Neural progenitor cell (in vitro differentiated cells): ENCODE results near the gene TEAD3. TPM values are rescaled to one million over a fixed set of nuclear protein-coding genes. Genes with fewer than 3 reads are reported as not detected.
"Not testable (repeated sequence)": the region's sequence is repeated elsewhere in the genome, so short reads cannot be mapped to it uniquely, and the experiment has no call there.

ENCODE experiments used
- DNase-seq: peaks from one replicate; pipeline ENCODE4 v3.0.0-alpha.2; 2016; ENCODE audit warnings: low spot score
- H2AFZ ChIP-seq: fragments of 200-600 bp; sonication (generic); replicated peaks from 2 replicates; pipeline ENCODE4 v1.6.1; 2016; ENCODE audit warnings: antibody characterized with exemption
- H3F3A ChIP-seq: fragments of 200-600 bp; sonication (generic); 2 replicates; pipeline ENCODE4 v1.6.1; 2016; ENCODE audit warnings: antibody characterized with exemption, low read depth
- H3K27ac ChIP-seq: fragments of 200-600 bp; sonication (generic); 2 replicates; pipeline ENCODE4 v1.5.1; 2016; ENCODE audit warnings: mild to moderate bottlenecking
- H3K27me3 ChIP-seq: fragments of 200-600 bp; sonication (generic); 2 replicates; pipeline ENCODE4 v1.6.1; 2016; ENCODE audit warnings: mild to moderate bottlenecking, moderate library complexity
- H3K36me3 ChIP-seq: fragments of 200-600 bp; sonication (generic); 2 replicates; pipeline ENCODE4 v1.5.1; 2016
- H3K4me1 ChIP-seq: fragments of 200-600 bp; sonication (generic); 2 replicates; pipeline ENCODE4 v1.6.1; 2016; ENCODE audit warnings: mixed run types
- H3K4me2 ChIP-seq: fragments of 200-600 bp; sonication (generic); 2 replicates; pipeline ENCODE4 v1.6.1; 2016
- H3K4me3 ChIP-seq: fragments of 200-600 bp; sonication (generic); 2 replicates; pipeline ENCODE4 v1.5.1; 2016
- H3K79me2 ChIP-seq: fragments of 200-600 bp; sonication (generic); 2 replicates; pipeline ENCODE4 v1.6.1; 2016; ENCODE audit warnings: low read depth
- H3K9ac ChIP-seq: fragments of 200-600 bp; sonication (generic); 2 replicates; pipeline ENCODE4 v1.6.1; 2016
- H3K9me3 ChIP-seq: fragments of 200-600 bp; sonication (generic); 2 replicates; pipeline ENCODE4 v1.5.1; 2016; ENCODE audit warnings: low read depth
- H4K20me1 ChIP-seq: fragments of 200-600 bp; sonication (generic); 2 replicates; pipeline ENCODE4 v1.6.1; 2016; ENCODE audit warnings: low read depth
- H3K27ac Mint-ChIP-seq: 3 replicates; pipeline ENCODE4 v1.8.0; 2021; ENCODE audit warnings: mixed read lengths
- H3K27me3 Mint-ChIP-seq: 2 replicates; pipeline ENCODE4 v1.8.0; 2022; ENCODE audit warnings: low read depth, mild to moderate bottlenecking, inconsistent platforms, moderate library complexity, mixed read lengths; ENCODE audit not compliant: insufficient read depth
- H3K36me3 Mint-ChIP-seq: 3 replicates; pipeline ENCODE4 v1.8.0; 2021; ENCODE audit warnings: mixed read lengths
- H3K4me1 Mint-ChIP-seq: 3 replicates; pipeline ENCODE4 v1.8.0; 2021; ENCODE audit warnings: mixed read lengths
- H3K4me3 Mint-ChIP-seq: 3 replicates; pipeline ENCODE4 v1.8.0; 2021; ENCODE audit warnings: mild to moderate bottlenecking, moderate library complexity, mixed read lengths
- H3K9me3 Mint-ChIP-seq: 3 replicates; pipeline ENCODE4 v1.8.0; 2020; ENCODE audit warnings: mixed read lengths
- EZH2 ChIP-seq: fragments of 200-600 bp; sonication (generic); IDR thresholded peaks from 2 replicates; pipeline ENCODE4 v1.6.1; 2017; ENCODE audit warnings: antibody characterized with exemption, mild to moderate bottlenecking, moderate library complexity
- EZH2phosphoT487 ChIP-seq: fragments of 200-600 bp; sonication (generic); IDR thresholded peaks from 2 replicates; pipeline ENCODE4 v1.6.1; 2017; ENCODE audit warnings: antibody characterized with exemption
- total RNA-seq: library from RNA; depleted of rRNA; stranded (reverse); fragments of >200 nt; gene quantifications from 2 replicates; pipeline ENCODE4 v1.2.3, GENCODE V29; 2015; ENCODE audit warnings: low replicate concordance
- TF ChIP-seq, protein P1 (sequence below): fragments of 200-600 bp; sonication (generic); IDR thresholded peaks from 2 replicates; pipeline ENCODE4 v1.5.1; 2017; ENCODE audit warnings: antibody characterized with exemption, mild to moderate bottlenecking

Gene TEAD3
- total RNA-seq, 1 donor from 2014 or later = 9.7 TPM

DNA sequence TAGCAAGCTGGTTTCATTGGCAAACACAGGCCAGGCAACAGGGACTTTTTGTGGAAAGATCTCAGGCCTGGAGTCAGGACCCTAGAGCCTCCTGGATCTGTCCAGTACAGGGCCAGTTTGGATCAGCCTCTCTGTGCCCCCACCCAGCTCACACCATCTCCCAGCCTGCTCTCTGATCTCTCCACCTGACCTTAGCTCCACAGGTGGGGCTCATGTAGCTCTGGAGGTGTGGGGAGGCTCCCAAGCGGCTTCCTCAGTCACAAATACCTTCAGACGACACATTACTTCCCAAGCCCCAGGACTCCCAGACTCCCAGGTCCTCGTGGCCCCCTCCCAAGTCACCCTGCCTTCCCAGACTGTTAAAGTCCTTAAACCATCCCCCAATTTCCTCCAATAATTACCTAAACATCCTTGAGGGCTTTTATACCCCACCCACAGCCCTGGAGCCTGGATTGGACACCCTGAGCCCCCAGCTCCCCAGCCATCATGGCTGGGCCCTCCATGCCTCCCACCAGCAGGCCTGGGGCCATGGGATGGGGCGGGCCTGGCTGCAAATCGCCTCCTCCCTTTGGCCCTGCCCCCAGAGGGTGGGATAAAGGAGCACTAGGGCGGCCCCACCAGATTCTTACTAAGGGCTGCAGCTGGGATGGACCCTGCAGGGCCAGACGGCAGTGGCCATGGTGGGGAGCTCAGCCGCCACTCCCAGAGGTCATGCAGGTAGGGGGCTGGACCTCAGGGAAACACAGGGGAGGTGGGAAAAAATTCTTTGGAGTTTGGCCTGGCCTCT lies 60.6 kb downstream of the TEAD3 start:
- no peak for TF ChIP-seq EZH2
- no peak for TF ChIP-seq EZH2phosphoT487
- TF ChIP-seq, protein P1, sequence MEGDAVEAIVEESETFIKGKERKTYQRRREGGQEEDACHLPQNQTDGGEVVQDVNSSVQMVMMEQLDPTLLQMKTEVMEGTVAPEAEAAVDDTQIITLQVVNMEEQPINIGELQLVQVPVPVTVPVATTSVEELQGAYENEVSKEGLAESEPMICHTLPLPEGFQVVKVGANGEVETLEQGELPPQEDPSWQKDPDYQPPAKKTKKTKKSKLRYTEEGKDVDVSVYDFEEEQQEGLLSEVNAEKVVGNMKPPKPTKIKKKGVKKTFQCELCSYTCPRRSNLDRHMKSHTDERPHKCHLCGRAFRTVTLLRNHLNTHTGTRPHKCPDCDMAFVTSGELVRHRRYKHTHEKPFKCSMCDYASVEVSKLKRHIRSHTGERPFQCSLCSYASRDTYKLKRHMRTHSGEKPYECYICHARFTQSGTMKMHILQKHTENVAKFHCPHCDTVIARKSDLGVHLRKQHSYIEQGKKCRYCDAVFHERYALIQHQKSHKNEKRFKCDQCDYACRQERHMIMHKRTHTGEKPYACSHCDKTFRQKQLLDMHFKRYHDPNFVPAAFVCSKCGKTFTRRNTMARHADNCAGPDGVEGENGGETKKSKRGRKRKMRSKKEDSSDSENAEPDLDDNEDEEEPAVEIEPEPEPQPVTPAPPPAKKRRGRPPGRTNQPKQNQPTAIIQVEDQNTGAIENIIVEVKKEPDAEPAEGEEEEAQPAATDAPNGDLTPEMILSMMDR = no peak
- H4K20me1 ChIP-seq = no peaks in the 10 kb centered on the region

DNA sequence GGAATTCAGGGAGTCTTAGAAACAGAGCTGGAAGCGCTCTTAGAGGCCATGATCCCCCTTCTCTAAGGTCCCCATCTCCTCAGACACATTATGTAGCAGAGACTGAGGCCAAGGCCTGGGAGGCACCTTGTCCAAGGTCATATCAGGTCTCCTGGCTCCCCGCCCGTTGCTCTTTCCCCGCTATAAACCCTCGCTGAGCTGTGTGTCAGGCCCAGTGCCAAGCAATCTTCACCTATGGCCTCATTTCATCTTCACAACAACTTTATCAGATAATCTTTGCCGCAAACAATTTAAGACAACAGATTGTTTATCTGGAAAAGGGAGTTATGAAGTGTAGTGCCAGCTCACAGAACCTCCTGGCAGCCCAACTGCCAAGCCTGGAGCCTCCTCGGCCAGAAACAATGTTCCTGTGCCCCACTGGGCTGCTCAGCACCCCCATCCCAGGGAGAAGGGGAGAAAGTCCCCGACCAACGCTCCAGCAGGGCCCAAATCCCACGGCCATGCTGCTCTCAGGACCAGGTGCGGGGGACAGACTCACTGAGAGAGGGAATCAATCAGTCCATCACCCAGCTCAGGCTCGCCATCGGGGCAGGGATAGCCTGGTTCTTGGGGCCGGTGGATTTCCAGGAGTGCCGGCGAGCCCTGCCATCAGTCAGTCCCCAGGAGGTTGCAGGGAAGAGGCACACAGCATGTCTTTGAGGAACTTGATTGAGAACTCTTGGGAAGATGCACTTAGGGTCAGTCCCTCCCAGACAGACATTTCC lies 61.6 kb downstream of the TEAD3 start:
- DNase-seq = no peak
- Histone ChIP-seq H3K4me1 (no peaks in the 10 kb centered on the region), H3K9me3 (no peaks in the 10 kb centered on the region), H3K27me3 (no peaks in the 10 kb centered on the region), H4K20me1 (no peaks in the 10 kb centered on the region), H3K36me3 (no peaks in the 10 kb centered on the region), H3K4me3 (no peak overlapping the region), H3K4me2 (no peak overlapping the region), H3K79me2 (no peaks in the 10 kb centered on the region), H3K9ac (no peak overlapping the region), H2AFZ (no peak overlapping the region), H3K27ac (no peak overlapping the region), H3F3A (peaks cover under 1% of the 10 kb centered on the region)
- Mint-ChIP-seq H3K9me3 (peaks cover 2% of the 10 kb centered on the region), H3K4me1 (peaks cover 6% of the 10 kb centered on the region), H3K27me3 (peaks cover 4% of the 10 kb centered on the region), H3K36me3 (no peaks in the 10 kb centered on the region), H3K4me3 (no peak overlapping the region), H3K27ac (no peak overlapping the region)
- TF ChIP-seq EZH2 (no peak), EZH2phosphoT487 (no peak)
- TF ChIP-seq, protein P1 = no peak

More for the DNA sequence above, 60.6 kb downstream of the TEAD3 start:
- no peaks in the 10 kb centered on the region for H3K36me3 ChIP-seq
- Mint-ChIP-seq H3K36me3 (no peaks in the 10 kb centered on the region), H3K4me3 (no peak overlapping the region), H3K27ac (no peak overlapping the region), H3K9me3 (peaks cover 2% of the 10 kb centered on the region), H3K4me1 (peaks cover 6% of the 10 kb centered on the region), H3K27me3 (peaks cover 4% of the 10 kb centered on the region)
- H2AFZ ChIP-seq = no peak overlapping the region
- H3K9ac ChIP-seq = no peak overlapping the region
- no peak overlapping the region for H3K4me2 ChIP-seq
- no peak overlapping the region for H3K27ac ChIP-seq
- H3K4me1 ChIP-seq = no peaks in the 10 kb centered on the region
- H3K79me2 ChIP-seq = no peaks in the 10 kb centered on the region
- DNase-seq = no peak
- H3K4me3 ChIP-seq = no peak overlapping the region
- H3K27me3 ChIP-seq = no peaks in the 10 kb centered on the region
- H3K9me3 ChIP-seq = no peaks in the 10 kb centered on the region
- H3F3A ChIP-seq = no peaks in the 10 kb centered on the region

DNA sequence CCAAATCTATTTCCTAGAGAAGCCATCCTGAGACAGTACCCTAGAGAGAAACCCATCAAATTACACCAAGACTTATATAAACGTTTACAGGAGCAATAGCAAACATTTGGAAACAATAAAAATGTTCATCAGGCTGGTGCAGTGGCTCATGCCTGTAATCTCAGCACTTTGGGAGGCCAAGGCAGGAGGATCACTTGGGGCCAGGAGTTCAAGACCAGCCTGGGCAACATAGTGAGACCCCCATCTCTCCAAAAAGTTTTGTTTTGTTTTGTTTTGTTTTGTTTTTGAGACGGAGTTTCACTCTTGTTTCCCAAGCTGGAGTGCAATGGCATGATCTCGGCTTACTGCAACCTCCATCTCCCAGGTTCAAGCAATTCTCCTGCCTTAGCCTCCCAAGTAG lies 64.2 kb downstream of the TEAD3 start:
- not testable (repeated sequence) for H3K4me2 ChIP-seq, H3K4me1 Mint-ChIP-seq, H2AFZ ChIP-seq, H3K36me3 ChIP-seq, H3K27me3 Mint-ChIP-seq, H3K9ac ChIP-seq, H3K36me3 Mint-ChIP-seq, H3K27me3 ChIP-seq, H3K9me3 ChIP-seq, H3K9me3 Mint-ChIP-seq, DNase-seq, H3K4me3 Mint-ChIP-seq, H3K27ac Mint-ChIP-seq, H3K79me2 ChIP-seq, H3K4me3 ChIP-seq, H3K27ac ChIP-seq, H4K20me1 ChIP-seq
- Histone ChIP-seq H3K4me1 (peaks cover 22% of the 10 kb centered on the region), H3F3A (peaks cover 11% of the 10 kb centered on the region)

DNA sequence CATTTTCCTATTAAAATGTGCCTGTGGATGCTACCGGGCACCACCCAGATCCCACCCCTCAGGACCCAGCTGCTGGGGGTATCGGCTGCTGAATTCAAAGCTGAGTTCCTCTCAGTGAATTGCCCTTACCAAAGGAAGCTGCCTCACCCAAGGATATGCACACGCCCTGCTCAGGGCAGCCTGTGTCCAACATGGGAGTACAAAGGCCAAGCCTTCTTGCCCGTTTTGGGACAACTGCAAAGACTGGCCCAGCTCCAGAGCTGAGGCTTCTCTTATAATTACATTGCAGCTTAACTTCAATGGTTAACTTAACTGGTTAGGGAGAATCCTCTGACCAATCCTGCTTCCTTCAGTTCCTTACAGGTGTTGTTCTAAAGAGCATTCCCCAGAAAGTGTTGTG lies 64.6 kb downstream of the TEAD3 start:
- no peaks in the 10 kb centered on the region for H4K20me1 ChIP-seq
- Mint-ChIP-seq H3K4me1 (peaks cover 4% of the 10 kb centered on the region), H3K36me3 (peaks cover 6% of the 10 kb centered on the region), H3K27ac (no peak overlapping the region), H3K4me3 (no peak overlapping the region), H3K9me3 (peaks cover 7% of the 10 kb centered on the region), H3K27me3 (no peaks in the 10 kb centered on the region)
- H3K36me3 ChIP-seq = no peaks in the 10 kb centered on the region
- H3K4me3 ChIP-seq = no peak overlapping the region
- no peaks in the 10 kb centered on the region for H3K79me2 ChIP-seq
- peaks cover 26% of the 10 kb centered on the region for H3K4me1 ChIP-seq
- no peak overlapping the region for H2AFZ ChIP-seq
- no peak overlapping the region for H3K27ac ChIP-seq
- H3F3A ChIP-seq = peaks cover 11% of the 10 kb centered on the region
- H3K9me3 ChIP-seq = no peaks in the 10 kb centered on the region
- no peak overlapping the region for H3K9ac ChIP-seq
- DNase-seq = no peak
- TF ChIP-seq EZH2phosphoT487 (no peak), EZH2 (no peak)
- TF ChIP-seq, protein P1 = no peak
- H3K4me2 ChIP-seq = no peak overlapping the region
- H3K27me3 ChIP-seq = no peaks in the 10 kb centered on the region
